ENCODE results near the gene TXNDC16. TPM values are rescaled to one million over a fixed set of nuclear protein-coding genes. Genes with fewer than 3 reads are reported as not detected.

The TXNDC16 gene
- total RNA-seq, 2 experiments from 2014 or later, result 10.5 to 12.0 TPM

DNA sequence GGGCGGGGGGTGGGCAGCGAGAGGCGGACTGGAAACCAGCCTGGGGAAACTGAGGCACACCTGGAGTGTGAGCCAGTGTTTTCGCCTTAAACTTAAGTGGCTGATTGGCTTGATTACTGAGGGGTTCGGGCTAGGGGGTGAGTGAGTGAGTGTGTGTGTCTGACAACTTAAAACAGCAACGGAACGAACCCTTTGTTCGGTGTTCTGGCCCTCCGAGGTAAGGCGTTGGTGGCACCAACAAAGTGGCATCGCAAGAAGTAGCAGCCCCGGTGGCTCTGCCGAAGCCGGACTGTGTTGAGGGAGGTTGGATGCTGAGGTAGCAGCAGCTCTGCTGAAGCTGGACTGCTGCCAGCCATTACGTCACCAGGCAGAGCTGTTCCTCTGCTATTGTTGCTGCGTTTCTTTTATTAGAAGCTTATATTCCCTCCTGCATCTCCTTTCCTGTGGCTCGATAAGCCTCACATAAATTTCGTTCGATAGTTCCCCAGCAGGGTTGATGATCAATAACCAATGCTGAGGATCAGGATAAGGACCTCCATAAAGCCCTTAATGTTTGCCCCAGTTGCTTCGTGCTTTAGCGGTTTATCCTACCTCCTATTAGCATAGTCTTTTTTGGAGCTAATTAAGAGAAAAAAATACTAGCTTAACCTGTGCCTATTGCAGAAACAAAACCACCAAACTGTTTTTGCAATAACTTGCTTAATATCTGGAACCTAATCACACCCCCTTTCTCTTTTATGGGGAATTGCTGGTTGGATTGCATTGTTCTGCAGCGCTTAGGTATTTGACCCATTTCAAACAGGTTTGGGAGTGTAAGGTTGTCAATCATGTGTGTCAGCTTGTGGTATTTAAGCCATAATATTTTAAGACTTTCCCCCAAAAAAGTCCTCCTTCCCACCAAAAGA is 1.6 kb upstream of the TXNDC16 start:
- POLR2A ChIA-PET, result interaction anchor here (0.6 kb wide), 1 partner anchor 9 kb away, joined by 4 read pairs; no protein-coding TSS in a partner anchor
- Mint-ChIP-seq H3K36me3 (ENCODE audit: low read depth) (peaks cover 3% of the 10 kb centered on the region), H3K27me3 (peaks cover 32% of the 10 kb centered on the region), H3K27ac (peak overlapping the region; percentile 84), H3K4me3 (peak overlapping the region; percentile 90), H3K4me1 (peaks cover 32% of the 10 kb centered on the region), H3K9me3 (no peaks in the 10 kb centered on the region)
- peak; percentile 79 for DNase-seq
- CTCF ChIA-PET, result interaction anchor here (0.5 to 1.8 kb wide), 4 partner anchors 14 to 648 kb away, joined by 3 to 11 read pairs (median 3); no protein-coding TSS in a partner anchor

DNA sequence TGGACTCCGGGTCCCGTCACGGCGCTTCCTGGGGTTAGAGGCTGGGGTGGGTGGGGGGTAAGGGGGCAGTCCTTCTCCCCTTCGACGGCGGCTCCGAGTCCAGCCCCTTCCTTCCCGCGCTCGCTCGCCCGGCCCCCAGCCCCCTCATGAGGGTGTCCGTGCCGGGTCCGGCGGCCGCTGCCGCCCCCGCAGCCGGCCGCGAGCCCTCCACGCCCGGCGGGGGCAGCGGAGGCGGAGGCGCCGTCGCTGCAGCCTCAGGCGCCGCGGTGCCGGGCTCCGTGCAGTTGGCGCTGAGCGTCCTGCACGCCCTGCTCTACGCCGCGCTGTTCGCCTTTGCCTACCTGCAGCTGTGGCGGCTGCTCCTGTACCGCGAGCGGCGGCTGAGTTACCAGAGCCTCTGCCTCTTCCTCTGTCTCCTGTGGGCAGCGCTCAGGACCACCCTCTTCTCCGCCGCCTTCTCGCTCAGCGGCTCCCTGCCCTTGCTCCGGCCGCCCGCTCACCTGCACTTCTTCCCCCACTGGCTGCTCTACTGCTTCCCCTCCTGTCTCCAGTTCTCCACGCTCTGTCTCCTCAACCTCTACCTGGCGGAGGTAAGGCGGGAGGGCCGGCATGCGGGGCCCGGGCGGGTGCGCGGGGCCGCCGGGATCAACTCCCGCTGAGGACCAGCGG is 831 bp upstream of the TXNDC16 start:
- Mint-ChIP-seq H3K9me3 (no peaks in the 10 kb centered on the region), H3K4me3 (peak overlapping the region; percentile 90), H3K4me1 (peaks cover 32% of the 10 kb centered on the region), H3K36me3 (ENCODE audit: low read depth) (peaks cover 3% of the 10 kb centered on the region), H3K27ac (peak overlapping the region; percentile 84), H3K27me3 (peaks cover 28% of the 10 kb centered on the region)
- DNase-seq, result peak; percentile 53
- ChIA-PET POLR2A (interaction anchor here (0.6 kb wide), 1 partner anchor 9 kb away, joined by 4 read pairs; no protein-coding TSS in a partner anchor), CTCF (interaction anchor here (1.2 to 1.8 kb wide), 4 partner anchors 10 to 148 kb away, joined by 3 to 11 read pairs (median 4); no protein-coding TSS in a partner anchor)

DNA sequence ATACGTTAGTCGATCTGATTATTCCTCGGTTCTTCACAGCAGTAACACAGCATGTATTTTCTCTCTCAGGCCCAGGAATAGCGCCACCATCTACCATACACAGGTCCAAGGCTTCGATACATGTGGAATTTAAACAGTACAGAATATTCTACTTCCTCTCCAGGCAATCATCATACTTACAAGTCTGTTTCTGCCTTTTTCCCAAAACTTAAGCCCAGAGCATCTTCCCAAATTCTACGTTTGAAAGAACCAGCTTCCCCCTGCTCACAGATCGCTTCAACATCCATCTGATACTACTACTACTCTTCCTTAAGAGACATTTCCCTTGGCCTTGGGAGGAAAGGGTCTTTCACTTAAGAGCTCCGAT is 626 bp downstream of the TXNDC16 start:
- Mint-ChIP-seq H3K27ac (peak overlapping the region; percentile 93), H3K4me3 (peak overlapping the region; percentile 84), H3K27me3 (peaks cover 20% of the 10 kb centered on the region), H3K4me1 (peaks cover 35% of the 10 kb centered on the region), H3K36me3 (ENCODE audit: low read depth) (peaks cover 7% of the 10 kb centered on the region), H3K9me3 (no peaks in the 10 kb centered on the region)
- DNase-seq, result no peak
- ChIA-PET POLR2A (interaction anchor here (0.7 kb wide), 2 partner anchors 26 to 601 kb away, joined by 3 read pairs; no protein-coding TSS in a partner anchor), CTCF (interaction anchor here (0.6 to 1.6 kb wide), 6 partner anchors 9 to 146 kb away, joined by 3 to 7 read pairs (median 4); no protein-coding TSS in a partner anchor)

DNA sequence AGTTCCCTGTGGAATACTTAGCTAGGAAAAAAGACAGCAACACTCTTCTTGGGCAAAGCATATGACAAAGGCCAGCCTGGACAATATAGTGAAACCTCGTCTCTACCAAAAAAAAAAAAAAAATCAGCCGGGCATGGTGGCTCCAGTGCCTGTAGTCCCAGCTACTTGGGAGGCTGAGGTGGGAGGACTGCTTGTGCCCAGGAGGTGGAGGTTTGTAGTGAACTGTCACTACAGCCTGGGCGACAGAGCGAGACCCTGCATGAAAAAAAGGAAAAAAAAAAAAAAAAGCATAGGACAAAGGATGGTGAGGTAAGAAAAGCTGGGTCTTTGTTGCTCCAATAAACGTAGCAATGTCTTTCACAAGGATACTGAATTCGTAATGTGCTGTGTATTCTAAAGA is 1.1 kb downstream of the TXNDC16 start:
- ChIA-PET CTCF (interaction anchor here (0.6 to 1.6 kb wide), 3 partner anchors 30 to 146 kb away, joined by 3 to 7 read pairs (median 5); no protein-coding TSS in a partner anchor), POLR2A (no interaction called here)
- DNase-seq, result no peak
- no peaks in the 10 kb centered on the region for H3K9me3 Mint-ChIP-seq
- peaks cover 35% of the 10 kb centered on the region for H3K4me1 Mint-ChIP-seq
- H3K4me3 Mint-ChIP-seq, result peak overlapping the region; percentile 84
- peaks cover 15% of the 10 kb centered on the region for H3K27me3 Mint-ChIP-seq
- peak overlapping the region; percentile 93 for H3K27ac Mint-ChIP-seq
- peaks cover 7% of the 10 kb centered on the region for H3K36me3 Mint-ChIP-seq (ENCODE audit: low read depth)

DNA sequence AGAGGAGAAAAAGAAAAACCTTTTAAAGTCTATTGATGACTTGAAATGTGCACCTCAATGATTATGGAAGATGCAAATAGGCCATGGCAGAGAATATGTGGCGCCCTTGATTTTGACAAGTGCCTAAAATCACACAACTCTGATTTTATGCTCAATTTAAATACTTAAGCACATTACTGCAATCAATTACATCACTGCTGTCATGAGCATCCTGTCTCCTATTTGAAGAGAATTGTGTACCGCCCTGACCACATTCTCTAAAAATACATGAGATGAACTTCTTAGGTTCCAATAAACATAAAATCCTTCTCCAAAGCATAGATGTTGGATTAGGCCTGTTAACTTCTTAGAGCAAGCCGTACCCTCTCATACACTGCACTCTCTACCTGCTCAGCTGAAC is 1.6 kb downstream of the TXNDC16 start:
- ChIA-PET CTCF (no interaction called here), POLR2A (no interaction called here)
- peaks cover 7% of the 10 kb centered on the region for H3K36me3 Mint-ChIP-seq (ENCODE audit: low read depth)
- peak overlapping the region; percentile 84 for H3K4me3 Mint-ChIP-seq
- H3K27ac Mint-ChIP-seq, result peak overlapping the region; percentile 93
- H3K4me1 Mint-ChIP-seq, result peaks cover 35% of the 10 kb centered on the region
- peaks cover 10% of the 10 kb centered on the region for H3K27me3 Mint-ChIP-seq
- DNase-seq, result no peak
- no peaks in the 10 kb centered on the region for H3K9me3 Mint-ChIP-seq

DNA sequence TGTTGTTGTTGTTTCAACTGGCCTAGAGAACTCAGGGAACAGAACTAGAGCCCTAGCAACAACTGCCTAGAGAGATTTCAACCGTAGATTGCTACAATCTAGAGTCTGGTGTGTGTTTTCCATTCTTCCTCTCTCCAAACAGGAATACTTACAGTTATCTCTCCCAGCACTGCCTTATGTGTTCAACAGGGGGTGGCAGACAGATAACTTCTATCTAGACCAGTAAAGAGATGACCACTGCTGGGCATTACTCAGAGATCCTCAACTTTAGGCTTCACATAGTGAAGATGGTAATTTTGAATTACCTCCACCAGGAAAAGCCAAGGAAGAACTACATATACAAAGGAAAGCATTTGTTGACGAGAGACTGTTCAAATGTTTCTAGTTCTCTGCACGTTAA is 4.8 kb downstream of the TXNDC16 start:
- CTCF ChIA-PET, result no interaction called here
- no peaks in the 10 kb centered on the region for H3K9me3 Mint-ChIP-seq
- H3K4me1 Mint-ChIP-seq, result peaks cover 23% of the 10 kb centered on the region
- H3K27ac Mint-ChIP-seq, result no peak overlapping the region
- peaks cover 14% of the 10 kb centered on the region for H3K36me3 Mint-ChIP-seq (ENCODE audit: low read depth)
- DNase-seq, result no peak
- POLR2A ChIA-PET, result no interaction called here
- no peak overlapping the region for H3K4me3 Mint-ChIP-seq
- no peaks in the 10 kb centered on the region for H3K27me3 Mint-ChIP-seq

DNA sequence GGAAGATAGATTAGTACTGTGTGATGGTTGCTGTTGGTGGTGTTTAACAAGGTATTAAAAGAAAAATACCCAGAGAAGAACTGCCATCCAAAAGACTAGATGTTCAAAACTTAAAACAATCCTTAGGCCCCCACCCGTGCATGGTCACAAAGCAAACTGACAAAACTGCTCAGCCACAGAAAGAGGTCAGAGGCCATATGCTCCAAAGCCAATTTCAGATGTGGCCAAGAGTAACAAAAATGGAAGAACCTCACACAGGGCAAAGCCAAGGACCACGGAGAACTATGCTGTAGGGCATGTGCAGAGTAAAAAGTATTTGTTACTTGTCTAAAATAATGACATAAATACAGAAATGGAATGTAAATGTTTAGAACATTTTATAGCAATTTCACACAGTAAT is 5.3 kb downstream of the TXNDC16 start:
- no peaks in the 10 kb centered on the region for H3K27me3 Mint-ChIP-seq
- POLR2A ChIA-PET, result no interaction called here
- CTCF ChIA-PET, result interaction anchor here (1.9 kb wide), 1 partner anchor 10 kb away, joined by 6 read pairs; no protein-coding TSS in a partner anchor
- H3K36me3 Mint-ChIP-seq (ENCODE audit: low read depth), result peaks cover 14% of the 10 kb centered on the region
- no peak overlapping the region for H3K4me3 Mint-ChIP-seq
- no peaks in the 10 kb centered on the region for H3K9me3 Mint-ChIP-seq
- H3K4me1 Mint-ChIP-seq, result peaks cover 23% of the 10 kb centered on the region
- no peak overlapping the region for H3K27ac Mint-ChIP-seq
- DNase-seq, result no peak

DNA sequence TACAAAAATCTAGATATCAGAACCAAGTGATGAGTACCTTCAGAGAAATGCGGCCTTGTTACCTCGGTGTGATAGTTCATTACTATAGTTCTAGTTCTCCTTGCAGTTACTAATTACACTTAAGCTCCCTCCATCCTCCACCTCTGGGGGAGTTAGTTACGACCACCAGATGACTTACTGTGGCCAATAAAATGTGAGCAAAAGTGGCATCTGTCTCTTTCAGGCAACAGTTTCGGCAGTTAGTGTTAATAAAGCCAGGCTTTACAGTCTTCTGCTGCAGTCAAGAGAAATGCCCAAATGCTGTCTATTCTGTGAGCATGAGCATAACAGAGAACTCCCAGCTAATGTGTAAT is 6.0 kb downstream of the TXNDC16 start:
- Mint-ChIP-seq H3K4me3 (no peak overlapping the region), H3K36me3 (ENCODE audit: low read depth) (peaks cover 16% of the 10 kb centered on the region), H3K4me1 (peaks cover 18% of the 10 kb centered on the region), H3K27me3 (no peaks in the 10 kb centered on the region), H3K27ac (no peak overlapping the region), H3K9me3 (no peaks in the 10 kb centered on the region)
- no peak for DNase-seq
- ChIA-PET CTCF (interaction anchor here (1.9 kb wide), 1 partner anchor 10 kb away, joined by 6 read pairs; no protein-coding TSS in a partner anchor), POLR2A (no interaction called here)

DNA sequence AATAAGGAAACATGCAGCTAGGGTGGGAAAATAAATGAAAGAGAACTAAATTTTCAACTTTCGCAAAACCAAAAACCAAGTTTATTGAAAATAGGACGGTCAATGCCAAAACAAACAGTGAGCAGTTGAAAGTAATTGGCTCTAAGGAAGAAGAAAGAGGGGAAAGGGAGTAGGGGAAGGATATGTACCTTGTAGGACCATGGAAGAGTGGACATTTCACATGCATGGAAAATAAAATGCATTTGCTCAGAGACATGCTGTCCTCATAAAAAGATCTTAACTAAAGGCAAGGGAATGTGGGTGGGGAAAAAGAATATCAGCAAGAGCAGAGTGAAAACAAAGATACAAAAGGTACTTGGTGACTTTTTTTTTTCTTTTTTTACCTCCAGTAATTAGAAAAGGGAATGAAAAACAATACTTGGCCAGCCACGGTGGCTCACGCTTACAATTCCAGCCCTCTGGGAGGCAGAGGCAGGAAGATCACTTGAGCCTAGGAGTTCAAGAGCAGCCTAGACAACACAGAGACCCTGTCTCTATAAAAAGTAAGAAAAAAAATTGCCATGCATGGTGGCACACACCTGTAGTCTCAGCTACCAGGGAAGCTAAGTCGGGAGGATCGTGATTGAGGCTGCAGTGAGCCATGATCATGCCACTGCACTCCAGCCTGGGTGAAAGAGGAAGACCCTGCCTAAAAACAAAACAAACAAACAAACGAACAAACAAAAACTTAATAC is 6.6 kb downstream of the TXNDC16 start:
- Mint-ChIP-seq H3K4me3 (no peak overlapping the region), H3K27ac (no peak overlapping the region), H3K36me3 (ENCODE audit: low read depth) (peaks cover 21% of the 10 kb centered on the region), H3K27me3 (no peaks in the 10 kb centered on the region), H3K4me1 (peaks cover 13% of the 10 kb centered on the region), H3K9me3 (no peaks in the 10 kb centered on the region)
- POLR2A ChIA-PET, result no interaction called here
- CTCF ChIA-PET, result interaction anchor here (1.9 kb wide), 1 partner anchor 9 kb away, joined by 6 read pairs; no protein-coding TSS in a partner anchor
- no peak for DNase-seq

DNA sequence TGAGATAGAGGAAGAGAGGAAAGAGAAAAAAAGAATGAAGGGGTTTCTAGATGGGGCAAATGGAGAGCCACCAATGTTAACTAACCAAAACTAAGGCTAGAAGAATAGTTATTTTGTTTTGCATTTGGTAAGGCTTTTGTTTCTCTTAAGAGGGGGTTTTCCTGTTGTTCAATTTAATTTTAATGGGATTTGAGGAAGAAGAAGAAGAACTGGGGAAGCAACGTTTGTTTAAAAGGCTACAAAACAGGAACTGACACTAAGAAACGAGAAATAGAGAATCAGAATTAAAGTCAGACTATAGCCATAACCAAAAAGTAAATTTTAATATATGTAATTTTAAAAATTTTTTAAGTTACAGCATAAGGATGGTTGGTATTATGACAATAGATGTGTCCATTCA is 13.7 kb downstream of the TXNDC16 start:
- Mint-ChIP-seq H3K4me3 (no peak overlapping the region), H3K9me3 (no peaks in the 10 kb centered on the region), H3K27ac (no peak overlapping the region), H3K27me3 (no peaks in the 10 kb centered on the region), H3K4me1 (peaks cover 13% of the 10 kb centered on the region), H3K36me3 (ENCODE audit: low read depth) (peaks cover 58% of the 10 kb centered on the region)
- ChIA-PET CTCF (no interaction called here), POLR2A (no interaction called here)
- no peak for DNase-seq

DNA sequence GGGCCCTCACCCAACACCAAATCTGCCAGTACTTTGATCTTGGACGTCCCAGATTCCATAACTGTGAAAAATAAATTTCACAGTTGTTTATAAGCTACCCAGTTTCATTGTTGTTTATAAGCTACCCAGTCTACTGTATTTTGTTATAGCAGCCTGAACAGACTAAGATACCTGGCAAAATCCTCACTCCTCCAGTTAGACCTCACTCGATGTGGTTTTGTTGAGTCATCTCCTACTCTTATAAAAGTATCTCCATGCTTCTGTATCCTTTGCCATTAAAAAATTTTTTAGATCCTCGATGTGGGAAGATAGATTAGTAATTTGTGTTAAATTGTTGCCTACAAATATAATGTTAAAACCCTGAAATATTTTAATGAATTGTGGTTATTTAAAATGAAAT is 16.0 kb downstream of the TXNDC16 start:
- POLR2A ChIA-PET, result no interaction called here
- CTCF ChIA-PET, result interaction anchor here (0.8 to 1.5 kb wide), 3 partner anchors 10 to 27 kb away, joined by 3 to 6 read pairs (median 3); no protein-coding TSS in a partner anchor
- Mint-ChIP-seq H3K36me3 (ENCODE audit: low read depth) (peaks cover 58% of the 10 kb centered on the region), H3K4me3 (no peak overlapping the region), H3K9me3 (no peaks in the 10 kb centered on the region), H3K27ac (no peak overlapping the region), H3K27me3 (no peaks in the 10 kb centered on the region), H3K4me1 (peaks cover 13% of the 10 kb centered on the region)
- DNase-seq, result no peak

DNA sequence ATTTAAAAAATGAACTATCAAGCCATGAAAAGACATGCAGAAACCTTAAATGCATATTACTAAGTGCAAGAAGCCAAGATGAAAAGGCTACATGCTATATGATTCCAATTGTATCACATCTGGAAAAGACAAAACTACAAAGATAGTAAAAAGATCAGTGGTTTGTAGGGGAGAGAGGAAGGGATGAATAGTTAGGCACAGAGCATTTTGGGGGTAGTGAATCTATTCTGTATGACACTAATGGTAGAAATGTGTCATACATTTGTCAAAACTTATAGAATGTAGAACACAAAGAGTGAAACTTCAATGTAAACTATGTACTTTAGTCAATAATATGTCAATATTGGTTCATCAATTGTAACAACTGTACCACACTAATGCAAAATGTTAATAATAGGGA is 20.8 kb downstream of the TXNDC16 start:
- no peak overlapping the region for H3K4me3 Mint-ChIP-seq
- no peak overlapping the region for H3K27ac Mint-ChIP-seq
- H3K4me1 Mint-ChIP-seq, result no peaks in the 10 kb centered on the region

More for the DNA sequence above, 20.8 kb downstream of the TXNDC16 start:
- Mint-ChIP-seq H3K36me3 (ENCODE audit: low read depth) (peaks cover 38% of the 10 kb centered on the region), H3K27me3 (no peaks in the 10 kb centered on the region), H3K9me3 (no peaks in the 10 kb centered on the region)
- CTCF ChIA-PET, result no interaction called here
- POLR2A ChIA-PET, result no interaction called here
- DNase-seq, result no peak

Data from activated CD4-positive, alpha-beta T cell treated with anti-CD3 and anti-CD28 coated beads, Interleukin-2, amount 10 ng/mL, durations not matched to agents 7 days and 5 days (primary cell).